CD4-positive, alpha-beta T cell treated with Interleukin-2 at 100 ng/mL for 4 hours (primary cell): ENCODE results near the gene TCEAL8.
"Not testable (repeated sequence)": the region's sequence is repeated elsewhere in the genome, so short reads cannot be mapped to it uniquely, and the experiment has no call there.

Experiments used
- DNase-seq: peaks from one replicate; pipeline ENCODE4 v3.0.0-alpha.2; 2020; ENCODE audit warnings: low spot score

The TCEAL8 gene

GRCh38 chrX:103254921-103255493 is at the start of gene TCEAL8:
TCEAL8 (minus strand) TSS chrX:103255155; CDS start chrX:103253979, 1,176 bp downstream.
- DNase-seq, result peak; percentile 52

GRCh38 chrX:103304705-103305104 is 49.8 kb upstream of the TCEAL8 start:
- no peak for DNase-seq

DNA sequence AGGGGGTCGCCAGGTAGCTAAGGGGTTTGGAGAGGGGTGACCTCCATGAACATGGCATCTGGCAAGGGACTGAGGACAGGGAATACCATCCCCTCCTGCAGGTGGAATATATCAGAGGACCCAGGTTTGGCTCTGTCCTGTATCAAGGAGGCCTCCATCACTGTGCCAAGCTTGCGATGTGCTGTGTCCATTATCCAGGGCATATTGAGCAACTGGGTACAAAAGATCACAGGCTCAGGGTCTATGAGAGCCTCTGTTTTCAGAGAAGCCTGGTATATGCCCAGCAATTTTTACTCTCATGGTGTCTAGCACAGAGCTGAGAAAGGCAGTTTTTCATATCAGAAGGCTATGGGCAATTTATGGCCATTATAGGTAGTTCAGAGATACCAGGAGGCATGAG is 38.2 kb upstream of the TCEAL8 start:
- DNase-seq, result no peak

GRCh38 chrX:103279624-103280023 is 24.7 kb upstream of the TCEAL8 start:
- DNase-seq, result no peak

GRCh38 chrX:103276581-103277002 is 21.6 kb upstream of the TCEAL8 start, which contains the start of gene TCEAL5:
TCEAL5 (minus strand) TSS chrX:103276750; CDS start chrX:103274563, 2,187 bp downstream.
- no peak for DNase-seq

- DNase-seq, result no peak
These were observed 21.1 kb upstream of the TCEAL8 start for GRCh38 chrX:103275947-103276567.

GRCh38 chrX:103274284-103274683 is 19.3 kb upstream of the TCEAL8 start:
- DNase-seq, result no peak

GRCh38 chrX:103258275-103258674 is 3.3 kb upstream of the TCEAL8 start:
- DNase-seq, result no peak

DNA sequence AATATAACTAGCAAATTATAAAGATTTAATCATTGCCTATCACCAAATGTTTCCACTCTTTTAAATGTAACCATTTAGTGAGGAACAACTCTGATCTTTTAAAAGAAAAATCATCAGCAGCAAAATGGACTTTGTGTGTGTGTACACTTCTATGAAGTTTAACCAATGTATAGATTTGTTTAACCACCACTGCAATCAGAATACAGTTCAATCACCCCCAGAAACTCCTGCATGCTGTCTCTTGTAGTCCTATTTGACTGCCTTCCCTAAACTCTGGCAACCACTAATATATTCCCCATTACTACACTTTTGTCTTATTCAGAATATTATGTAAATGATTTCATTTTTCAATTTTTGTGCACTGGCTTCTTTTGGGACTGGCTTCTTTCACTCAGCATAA is 1.7 kb upstream of the TCEAL8 start:
- DNase-seq, result no peak

DNA sequence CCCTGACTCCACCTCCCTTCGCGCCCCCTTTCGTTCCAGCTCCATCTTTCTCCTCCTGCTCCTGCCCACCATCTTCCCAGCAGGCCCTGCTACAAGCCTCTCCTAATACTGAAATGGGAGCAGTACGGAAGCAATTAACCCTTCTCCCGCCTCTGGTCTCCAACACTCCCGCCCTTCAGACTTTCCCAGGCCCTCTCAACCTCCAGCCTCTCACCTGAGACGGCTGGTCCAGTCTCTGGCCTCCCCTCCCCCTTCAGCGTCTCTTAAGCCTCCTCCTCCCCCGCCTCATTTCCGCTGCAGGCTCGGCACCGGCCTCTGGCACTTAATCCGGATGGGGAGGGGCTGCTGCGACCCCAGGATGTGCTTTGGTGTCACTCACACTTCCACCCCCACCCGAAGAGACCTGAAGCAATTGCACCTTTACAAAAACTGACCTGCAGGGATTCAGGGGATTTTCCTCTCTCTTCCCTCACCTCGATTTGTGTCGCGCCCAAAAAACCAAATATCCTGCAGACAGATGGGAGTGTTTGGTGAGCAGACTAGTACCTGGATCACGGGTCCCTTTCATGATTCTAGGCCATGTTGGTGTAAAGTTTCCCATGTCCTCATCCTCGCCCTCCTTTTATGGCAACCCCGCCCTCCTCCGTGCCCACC is 657 bp downstream of the TCEAL8 start:
- peak; percentile 15 for DNase-seq

GRCh38 chrX:103253608-103254007 is 1.3 kb downstream of the TCEAL8 start:
- no peak for DNase-seq

- no peak for DNase-seq
These were observed 4.0 kb downstream of the TCEAL8 start for GRCh38 chrX:103250977-103251376.

- DNase-seq, result no peak
These were observed 5.2 kb downstream of the TCEAL8 start for GRCh38 chrX:103249805-103250204.

DNA sequence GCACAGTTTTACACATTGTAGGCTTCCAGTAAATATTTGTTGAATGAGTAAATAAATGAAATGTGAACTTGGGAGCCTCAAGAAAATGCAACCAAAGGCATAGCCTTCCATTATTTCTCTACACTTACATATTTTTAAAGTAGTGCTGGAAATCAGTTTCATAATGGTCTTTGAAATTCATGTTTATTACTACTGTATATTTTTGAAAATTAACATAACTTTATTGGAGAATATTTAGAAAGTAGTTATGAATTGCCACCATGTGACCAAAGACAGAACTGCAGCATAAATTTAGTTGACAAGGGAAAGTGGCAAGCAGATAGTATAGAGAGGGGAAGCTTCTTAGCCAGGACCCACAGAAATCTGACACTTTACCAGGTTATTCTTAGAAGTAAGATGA is 6.4 kb downstream of the TCEAL8 start:
- DNase-seq, result peak; percentile 35

GRCh38 chrX:103240155-103240554 is 14.8 kb downstream of the TCEAL8 start:
- DNase-seq, result no peak

DNA sequence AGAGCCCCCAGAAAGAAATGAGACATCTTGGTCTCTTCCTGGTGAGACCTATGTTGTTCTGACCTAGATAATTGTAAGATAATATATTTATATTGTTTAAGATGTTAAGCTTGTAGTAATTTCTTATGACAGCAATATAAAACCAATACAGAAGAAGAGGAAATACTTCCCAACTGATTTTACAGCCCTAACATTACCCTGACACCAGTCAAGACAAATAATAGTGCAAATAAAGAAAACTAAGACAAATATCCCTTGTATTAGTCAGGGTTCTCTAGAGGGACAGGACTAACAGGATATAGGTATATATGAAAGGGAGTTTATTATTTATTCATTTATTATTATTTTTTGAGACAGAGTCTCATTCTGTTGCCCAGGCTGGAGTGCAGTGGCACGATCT is 18.7 kb downstream of the TCEAL8 start:
- DNase-seq, result no peak

GRCh38 chrX:103235608-103236007 is 19.3 kb downstream of the TCEAL8 start:
- DNase-seq, result not testable (repeated sequence)

- DNase-seq, result no peak
These were observed 20.1 kb downstream of the TCEAL8 start for GRCh38 chrX:103234869-103235268.

- DNase-seq, result no peak
These were observed 21.7 kb downstream of the TCEAL8 start for GRCh38 chrX:103233263-103233662.

DNA sequence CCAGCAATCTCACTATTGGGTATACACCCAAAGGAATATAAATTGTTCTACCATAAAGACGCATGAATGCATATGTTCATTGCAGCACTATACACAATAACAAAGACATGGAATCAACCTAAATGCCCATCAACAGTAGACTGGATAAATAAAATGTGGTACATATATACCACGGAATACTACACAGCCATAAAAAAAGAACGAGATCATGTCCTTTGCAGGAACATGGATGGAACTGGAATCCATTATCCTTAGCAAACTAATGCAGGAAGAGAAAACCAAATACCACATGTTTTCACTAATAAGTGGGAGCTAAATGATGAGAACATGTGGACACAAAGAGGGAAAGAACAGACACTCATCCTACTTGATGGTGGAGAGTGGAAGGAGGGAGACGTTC is 29.0 kb downstream of the TCEAL8 start:
- DNase-seq, result not testable (repeated sequence)

- DNase-seq, result no peak
These were observed 34.2 kb downstream of the TCEAL8 start for GRCh38 chrX:103220511-103221323.

DNA sequence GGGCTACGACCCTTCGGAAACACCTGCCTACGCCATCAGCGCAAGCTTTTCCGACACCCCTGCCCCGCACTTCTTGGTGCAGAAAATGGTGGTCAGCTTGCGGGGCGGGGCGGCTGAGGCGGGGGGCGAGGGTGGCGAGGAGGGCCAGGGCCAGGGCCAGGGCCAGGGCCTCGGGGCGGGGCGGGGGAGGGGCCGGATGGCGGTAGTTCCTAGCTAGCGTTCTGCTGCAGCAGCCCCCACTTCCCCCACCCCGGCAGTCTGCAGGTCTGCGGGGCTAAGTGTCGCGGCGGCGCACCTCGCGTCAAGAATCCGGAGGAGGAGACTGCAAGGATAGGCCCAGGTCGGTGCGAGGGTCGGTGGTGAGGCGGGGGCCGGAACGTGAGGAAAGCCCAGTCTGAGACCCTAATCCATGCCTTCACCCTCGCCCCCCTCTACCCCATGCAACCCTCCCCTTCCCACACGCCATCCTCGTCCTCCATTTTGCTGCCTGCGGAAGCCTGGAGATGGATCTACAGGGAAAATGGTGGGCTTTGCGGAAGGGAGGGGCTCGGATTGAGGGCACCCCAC is 39.4 kb downstream of the TCEAL8 start:
- DNase-seq, result peak; percentile 32
